Embryonic facial prominence (tissue), 1 donor: Measurements from ENCODE around the gene SLC9A5.

Source experiments
- DNase-seq: peaks from one replicate; pipeline ENCODE4 v3.0.0-alpha.2; 2016; ENCODE audit errors: extremely low spot score

The SLC9A5 gene

GRCh38 chr16:67213197-67214019 lies 35.4 kb upstream of the SLC9A5 start:
- no peak for DNase-seq

DNA sequence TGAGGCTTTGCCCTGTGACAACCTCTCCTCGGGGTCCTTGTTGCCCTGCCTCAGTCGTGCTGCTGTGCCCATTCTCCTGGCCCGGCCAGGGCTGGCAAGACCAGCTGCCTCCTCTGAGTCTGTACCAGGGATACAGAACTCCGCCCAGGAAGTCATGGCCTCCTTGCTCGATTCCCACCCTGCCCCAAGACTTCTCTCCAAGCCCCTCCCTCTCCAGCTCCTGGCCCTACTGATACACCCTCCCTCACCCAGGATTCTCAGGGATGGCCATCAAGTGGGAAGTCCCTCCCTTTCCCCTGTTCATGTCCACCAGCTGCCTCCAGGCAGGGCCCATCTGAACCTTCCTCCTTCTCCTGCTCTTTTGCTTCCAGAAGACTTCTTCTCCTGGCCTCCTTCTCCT lies 33.1 kb upstream of the SLC9A5 start:
- DNase-seq = no peak

GRCh38 chr16:67216612-67217490 lies 31.9 kb upstream of the SLC9A5 start:
- DNase-seq = no peak

GRCh38 chr16:67223992-67224391 lies 24.8 kb upstream of the SLC9A5 start:
- DNase-seq = no peak

GRCh38 chr16:67226295-67226803 lies 22.4 kb upstream of the SLC9A5 start:
- no peak for DNase-seq

DNA sequence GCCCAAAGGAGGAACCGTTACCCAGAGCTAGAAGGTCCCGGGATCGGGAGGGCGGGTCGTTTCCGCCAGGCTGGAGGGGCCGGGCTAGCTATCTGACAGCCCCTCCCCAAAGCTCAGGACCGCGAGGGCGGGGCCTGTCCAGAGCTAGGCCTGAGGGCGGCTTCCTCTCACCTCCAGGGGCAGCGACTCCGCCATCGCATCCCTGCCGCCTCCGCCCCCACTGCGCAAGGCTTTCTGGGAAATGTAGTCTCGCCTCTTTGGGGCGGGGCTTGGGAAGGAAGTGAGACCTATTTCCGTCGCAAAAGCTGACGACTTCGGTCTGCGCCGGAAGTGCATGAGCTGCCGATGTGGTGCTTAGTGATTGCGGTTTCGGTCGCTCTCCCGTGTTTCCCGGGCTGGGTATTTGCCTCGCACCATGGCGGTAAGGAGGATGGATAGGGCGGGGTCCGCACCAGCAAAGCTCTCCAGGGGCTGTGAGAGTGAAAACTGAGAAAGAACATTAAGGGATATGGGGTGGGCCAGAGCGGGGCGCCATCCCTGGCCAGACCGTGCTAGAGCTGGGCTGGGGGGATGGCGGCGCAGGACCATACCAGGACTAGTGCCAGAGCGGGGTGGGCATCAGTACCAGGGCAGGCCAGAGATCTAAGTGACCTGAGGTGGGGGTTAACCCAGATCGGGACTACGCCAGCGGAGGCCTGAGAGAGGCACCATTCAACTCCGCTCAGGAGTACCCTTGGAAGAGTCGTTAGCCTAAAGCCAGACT lies 21.8 kb upstream of the SLC9A5 start, which contains the start of gene TMEM208:
TSS of gene TMEM208 (plus strand) at position 327 of the 763 bp plus-strand sequence. CDS start at position 416, 89 bp downstream.
- peak; percentile 94 for DNase-seq

DNA sequence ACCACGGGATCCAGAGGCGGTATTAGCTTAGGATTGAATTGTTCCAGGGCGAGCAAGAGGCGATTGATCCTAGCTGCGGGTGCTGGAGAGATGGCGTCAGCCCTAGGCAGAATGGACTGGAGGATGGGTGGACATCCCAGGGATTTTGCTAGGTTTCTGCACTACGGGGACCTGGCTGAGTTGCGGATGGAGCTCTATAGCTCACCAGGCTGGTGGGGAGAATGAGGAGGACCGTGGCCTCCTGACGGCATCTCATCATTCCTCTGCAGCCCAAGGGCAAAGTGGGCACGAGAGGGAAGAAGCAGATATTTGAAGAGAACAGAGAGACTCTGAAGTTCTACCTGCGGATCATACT lies 21.2 kb upstream of the SLC9A5 start:
- DNase-seq = no peak

DNA sequence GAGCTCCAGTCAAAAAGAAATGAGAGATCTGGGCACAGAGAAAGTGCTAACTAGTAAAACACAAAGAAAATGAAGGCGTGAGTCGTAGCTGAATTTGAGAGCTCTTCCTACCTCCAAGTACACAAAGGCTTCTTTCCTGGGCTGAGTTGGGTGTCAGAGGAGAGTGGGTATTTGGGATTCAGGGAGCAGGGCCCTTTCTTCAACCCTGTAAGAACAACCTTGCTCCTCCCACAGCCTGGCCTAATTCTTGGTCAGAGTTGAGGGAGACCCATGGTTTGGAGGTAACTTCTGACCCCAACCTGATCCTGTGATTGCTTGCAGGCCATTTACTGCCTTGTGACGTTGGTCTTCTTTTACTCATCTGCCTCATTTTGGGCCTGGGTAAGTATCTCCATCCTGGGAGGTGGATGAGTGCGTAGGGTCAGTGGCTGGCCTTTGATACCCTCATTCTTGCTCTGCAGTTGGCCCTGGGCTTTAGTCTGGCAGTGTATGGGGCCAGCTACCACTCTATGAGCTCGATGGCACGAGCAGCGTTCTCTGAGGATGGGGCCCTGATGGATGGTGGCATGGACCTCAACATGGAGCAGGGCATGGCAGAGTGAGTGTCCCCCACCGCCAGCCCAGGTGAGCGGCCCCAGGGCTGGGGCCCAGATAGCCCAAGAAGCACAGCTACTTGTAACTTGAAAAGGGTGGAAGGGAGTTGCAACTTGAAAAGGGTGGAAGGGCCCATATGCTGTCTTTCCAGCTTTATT lies 20.6 kb upstream of the SLC9A5 start:
- DNase-seq = no peak

GRCh38 chr16:67228905-67229304 lies 19.9 kb upstream of the SLC9A5 start:
- DNase-seq = no peak

DNA sequence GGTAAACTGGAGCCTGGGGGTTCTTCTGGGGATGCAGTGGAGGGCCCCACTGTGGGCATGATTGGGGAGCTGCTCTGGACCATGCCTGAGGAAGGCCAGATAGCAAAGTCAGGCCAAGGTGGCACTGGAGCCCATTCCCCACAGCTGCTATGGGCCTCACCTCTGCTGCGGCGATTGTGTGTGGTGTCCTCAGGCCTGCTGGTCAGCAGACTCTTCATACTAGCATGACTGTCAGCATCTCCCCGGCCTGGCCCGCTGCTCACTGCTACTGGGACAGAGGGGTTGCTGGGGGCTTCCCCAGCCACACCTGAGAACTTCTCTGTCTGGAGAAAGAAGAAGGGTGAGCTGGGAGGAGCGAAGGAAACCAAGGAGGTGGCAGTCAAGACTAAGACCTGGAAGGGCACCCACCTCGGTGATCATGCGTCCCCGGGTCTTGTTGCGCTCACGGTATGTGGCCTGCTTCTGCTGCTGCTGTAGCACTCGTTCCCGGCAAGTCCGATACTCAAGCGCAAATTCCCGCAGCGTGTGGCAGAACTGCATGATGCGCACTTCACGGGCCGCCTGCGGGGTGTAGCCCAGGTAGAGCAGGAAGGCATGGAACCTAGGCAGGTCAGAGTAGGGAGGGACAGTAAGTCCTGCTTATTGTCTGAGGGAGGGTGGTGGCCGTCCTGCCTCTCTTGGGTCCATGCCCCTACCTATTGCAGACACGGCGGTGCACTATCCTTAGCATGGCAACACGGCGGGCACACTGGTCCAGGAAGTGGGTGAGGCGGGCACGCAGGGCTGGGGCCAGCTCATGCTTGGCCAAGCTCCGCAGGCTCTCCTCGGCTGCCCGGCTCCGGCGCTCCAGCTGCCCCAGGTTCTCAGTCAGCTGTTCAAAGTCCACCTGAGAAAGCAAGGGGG lies 18.6 kb upstream of the SLC9A5 start:
- no peak for DNase-seq

GRCh38 chr16:67230809-67231660 lies 17.7 kb upstream of the SLC9A5 start:
- DNase-seq = no peak

- DNase-seq = no peak
Measured at GRCh38 chr16:67233596-67233995, 15.2 kb upstream of the SLC9A5 start.

GRCh38 chr16:67234180-67234597 lies 14.6 kb upstream of the SLC9A5 start:
- DNase-seq = no peak

DNA sequence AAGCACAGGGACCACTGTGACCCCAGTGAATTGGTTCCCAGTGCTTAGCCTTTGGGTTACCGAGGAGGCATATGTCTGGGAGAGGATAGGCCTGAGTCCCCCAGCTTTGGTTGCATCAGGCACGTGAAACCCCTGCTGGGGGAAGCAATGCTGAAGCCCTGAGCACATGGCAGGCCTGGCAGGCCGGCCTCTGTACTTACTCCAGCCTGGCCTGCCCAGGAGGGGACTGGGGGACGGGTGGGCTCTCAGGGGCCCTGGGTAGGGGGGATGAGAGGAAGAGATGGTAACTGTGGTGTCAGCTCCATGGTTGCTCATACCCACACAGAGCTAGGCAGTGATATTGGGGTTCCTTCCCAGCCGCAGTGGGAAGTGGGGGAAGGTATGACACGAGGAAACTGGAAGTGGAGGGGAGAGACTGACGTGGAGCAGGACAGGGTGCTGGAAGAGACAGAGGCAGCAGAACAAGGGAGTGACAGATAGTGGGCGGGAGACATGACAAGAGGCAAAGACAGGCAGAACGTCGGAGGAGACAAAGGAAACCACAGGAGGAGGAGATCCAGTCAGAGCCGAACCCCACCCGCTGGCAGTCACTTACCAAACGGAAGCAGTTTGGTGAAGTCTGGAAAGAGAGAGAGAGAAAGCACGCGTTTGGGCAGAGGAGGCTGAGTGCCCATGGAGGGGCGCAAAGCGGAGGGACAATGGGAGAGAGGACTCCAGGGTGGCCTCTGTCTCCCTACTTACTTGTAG lies 12.8 kb upstream of the SLC9A5 start:
- no peak for DNase-seq

GRCh38 chr16:67236563-67237395 lies 12.0 kb upstream of the SLC9A5 start:
- DNase-seq = no peak

GRCh38 chr16:67237396-67238277 lies 11.1 kb upstream of the SLC9A5 start:
- no peak for DNase-seq

DNA sequence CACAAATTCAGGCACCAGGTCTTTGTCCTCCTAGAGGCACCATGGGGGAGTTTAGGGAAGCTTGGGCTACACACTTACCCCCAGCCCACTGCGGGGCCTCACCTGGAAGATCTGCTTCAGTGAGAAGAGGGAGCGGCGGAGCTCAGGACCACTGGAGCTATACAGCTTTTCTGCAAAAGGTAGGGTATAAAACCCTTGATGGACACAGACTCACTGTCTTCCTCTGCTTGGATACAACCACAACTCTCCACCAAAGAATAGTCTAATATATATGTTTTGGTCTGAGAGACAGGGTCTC lies 10.6 kb upstream of the SLC9A5 start:
- DNase-seq = no peak
